ENCODE measurements around the gene MYCBP2.

The MYCBP2 gene

GRCh38 chr13:77326905-77327604 lies at the start of gene MYCBP2:
TSS of gene MYCBP2 (minus strand) at chr13:77327094. CDS start at chr13:77326775, 319 bp downstream.
- no peak for TF ChIP-seq CTCF (IDR thresholded peaks at IDR 0.05; ENCODE audit: low read depth, low read length, missing control alignments)
- peak; percentile 98 for DNase-seq (ENCODE audit: low read depth)
- in situ Hi-C loops (cut with HindIII; ENCODE audit: low sequenced_read_pairs) = no loop called here
- peak within 1 kb of the TSS; percentile 85 for H3K4me3 ChIP-seq (ENCODE audit: low read depth, low read length)

- in situ Hi-C loops (cut with HindIII; ENCODE audit: low sequenced_read_pairs) = no loop called here
- no peak for DNase-seq (ENCODE audit: low read depth)
- no peak for TF ChIP-seq CTCF (IDR thresholded peaks at IDR 0.05; ENCODE audit: low read depth, low read length, missing control alignments)
- H3K4me3 ChIP-seq (ENCODE audit: low read depth, low read length) = no peak overlapping the region
Observed at GRCh38 chr13:77375560-77376108, 48.7 kb upstream of the MYCBP2 start.

- in situ Hi-C loops (cut with HindIII; ENCODE audit: low sequenced_read_pairs) = no loop called here
Observed at GRCh38 chr13:77374786-77375185, 47.9 kb upstream of the MYCBP2 start.

GRCh38 chr13:77374339-77374738 lies 47.4 kb upstream of the MYCBP2 start:
- no peak for TF ChIP-seq CTCF (IDR thresholded peaks at IDR 0.05; ENCODE audit: low read depth, low read length, missing control alignments)
- in situ Hi-C loops (cut with HindIII; ENCODE audit: low sequenced_read_pairs) = no loop called here
- no peak for DNase-seq (ENCODE audit: low read depth)
- no peak overlapping the region for H3K4me3 ChIP-seq (ENCODE audit: low read depth, low read length)

More at GRCh38 chr13:77374786-77375185, 47.9 kb upstream of the MYCBP2 start:
- no peak overlapping the region for H3K4me3 ChIP-seq (ENCODE audit: low read depth, low read length)
- no peak for DNase-seq (ENCODE audit: low read depth)
- no peak for TF ChIP-seq CTCF (IDR thresholded peaks at IDR 0.05; ENCODE audit: low read depth, low read length, missing control alignments)

GRCh38 chr13:77373502-77373901 lies 46.6 kb upstream of the MYCBP2 start:
- DNase-seq (ENCODE audit: low read depth) = no peak
- no peak overlapping the region for H3K4me3 ChIP-seq (ENCODE audit: low read depth, low read length)
- no peak for TF ChIP-seq CTCF (IDR thresholded peaks at IDR 0.05; ENCODE audit: low read depth, low read length, missing control alignments)
- in situ Hi-C loops (cut with HindIII; ENCODE audit: low sequenced_read_pairs) = no loop called here

GRCh38 chr13:77372275-77372674 lies 45.4 kb upstream of the MYCBP2 start:
- in situ Hi-C loops (cut with HindIII; ENCODE audit: low sequenced_read_pairs) = no loop called here
- no peak overlapping the region for H3K4me3 ChIP-seq (ENCODE audit: low read depth, low read length)
- no peak for TF ChIP-seq CTCF (IDR thresholded peaks at IDR 0.05; ENCODE audit: low read depth, low read length, missing control alignments)
- no peak for DNase-seq (ENCODE audit: low read depth)
